IMR-90 (cell line): ENCODE results near the gene OSBPL3.

ENCODE experiments used
- BHLHE40 ChIP-seq: fragments of 150-350 bp; IDR thresholded peaks from 2 replicates; pipeline ENCODE4 v1.6.1; 2016; ENCODE audit warnings: mild to moderate bottlenecking, low read depth, low read length
- CEBPB ChIP-seq: IDR thresholded peaks from 2 replicates; pipeline ENCODE4 v1.6.1; 2012; ENCODE audit warnings: low read depth, low read length, improper control_type of control experiment
- CHD1 ChIP-seq: IDR thresholded peaks from 2 replicates; pipeline ENCODE4 v1.6.1; 2012; ENCODE audit warnings: low read depth, low read length, improper control_type of control experiment
- FOS ChIP-seq: fragments of 150-350 bp; IDR thresholded peaks from 2 replicates; pipeline ENCODE4 v1.6.1; 2016; ENCODE audit warnings: low read depth, low read length
- MAFK ChIP-seq: IDR thresholded peaks from 2 replicates; pipeline ENCODE4 v1.6.1; 2012; ENCODE audit warnings: low read depth, low read length, improper control_type of control experiment
- MXI1 ChIP-seq: IDR thresholded peaks from 2 replicates; pipeline ENCODE4 v1.6.1; 2012; ENCODE audit warnings: low read depth, mild to moderate bottlenecking, low read length, moderate library complexity, borderline replicate concordance
- POLR2A ChIP-seq: IDR thresholded peaks from 2 replicates; pipeline ENCODE4 v1.6.1; 2012; ENCODE audit warnings: mild to moderate bottlenecking, low read depth, low read length
- RAD21 ChIP-seq: IDR thresholded peaks from 2 replicates; pipeline ENCODE4 v1.6.1; 2012; ENCODE audit warnings: low read length, improper control_type of control experiment
- RCOR1 ChIP-seq: IDR thresholded peaks from 2 replicates; pipeline ENCODE4 v1.6.1; 2012; ENCODE audit warnings: mild to moderate bottlenecking, low read length, improper control_type of control experiment; ENCODE audit not compliant: insufficient replicate concordance
- RFX5 ChIP-seq: IDR thresholded peaks from 2 replicates; pipeline ENCODE4 v1.8.0; 2012; ENCODE audit warnings: low read depth, mild to moderate bottlenecking, low read length, moderate library complexity
- USF2 ChIP-seq: fragments of 150-350 bp; IDR thresholded peaks from 2 replicates; pipeline ENCODE4 v1.6.1; 2017; ENCODE audit warnings: mild to moderate bottlenecking, antibody characterized with exemption, low read length, low read depth
- TF ChIP-seq, protein P1 (sequence below): conservative IDR thresholded peaks from 2 replicates; pipeline ENCODE4 v1.5.1; 2012; ENCODE audit warnings: mild to moderate bottlenecking, low read depth, low read length, improper control_type of control experiment
- TF ChIP-seq, protein P2 (sequence below): fragments of 150-350 bp; IDR thresholded peaks from 2 replicates; pipeline ENCODE4 v1.6.1; 2016; ENCODE audit warnings: low read depth, mild to moderate bottlenecking, low read length, moderate library complexity, borderline replicate concordance

- TF ChIP-seq FOS: no peak
- no peak for TF ChIP-seq MXI1
- TF ChIP-seq, protein P1, sequence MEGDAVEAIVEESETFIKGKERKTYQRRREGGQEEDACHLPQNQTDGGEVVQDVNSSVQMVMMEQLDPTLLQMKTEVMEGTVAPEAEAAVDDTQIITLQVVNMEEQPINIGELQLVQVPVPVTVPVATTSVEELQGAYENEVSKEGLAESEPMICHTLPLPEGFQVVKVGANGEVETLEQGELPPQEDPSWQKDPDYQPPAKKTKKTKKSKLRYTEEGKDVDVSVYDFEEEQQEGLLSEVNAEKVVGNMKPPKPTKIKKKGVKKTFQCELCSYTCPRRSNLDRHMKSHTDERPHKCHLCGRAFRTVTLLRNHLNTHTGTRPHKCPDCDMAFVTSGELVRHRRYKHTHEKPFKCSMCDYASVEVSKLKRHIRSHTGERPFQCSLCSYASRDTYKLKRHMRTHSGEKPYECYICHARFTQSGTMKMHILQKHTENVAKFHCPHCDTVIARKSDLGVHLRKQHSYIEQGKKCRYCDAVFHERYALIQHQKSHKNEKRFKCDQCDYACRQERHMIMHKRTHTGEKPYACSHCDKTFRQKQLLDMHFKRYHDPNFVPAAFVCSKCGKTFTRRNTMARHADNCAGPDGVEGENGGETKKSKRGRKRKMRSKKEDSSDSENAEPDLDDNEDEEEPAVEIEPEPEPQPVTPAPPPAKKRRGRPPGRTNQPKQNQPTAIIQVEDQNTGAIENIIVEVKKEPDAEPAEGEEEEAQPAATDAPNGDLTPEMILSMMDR: no peak
- TF ChIP-seq POLR2A: no peak
- TF ChIP-seq, protein P2, sequence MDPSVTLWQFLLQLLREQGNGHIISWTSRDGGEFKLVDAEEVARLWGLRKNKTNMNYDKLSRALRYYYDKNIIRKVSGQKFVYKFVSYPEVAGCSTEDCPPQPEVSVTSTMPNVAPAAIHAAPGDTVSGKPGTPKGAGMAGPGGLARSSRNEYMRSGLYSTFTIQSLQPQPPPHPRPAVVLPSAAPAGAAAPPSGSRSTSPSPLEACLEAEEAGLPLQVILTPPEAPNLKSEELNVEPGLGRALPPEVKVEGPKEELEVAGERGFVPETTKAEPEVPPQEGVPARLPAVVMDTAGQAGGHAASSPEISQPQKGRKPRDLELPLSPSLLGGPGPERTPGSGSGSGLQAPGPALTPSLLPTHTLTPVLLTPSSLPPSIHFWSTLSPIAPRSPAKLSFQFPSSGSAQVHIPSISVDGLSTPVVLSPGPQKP: no peak
- TF ChIP-seq RCOR1: no peak
- TF ChIP-seq CEBPB: no peak
- no peak for TF ChIP-seq MAFK
- TF ChIP-seq CHD1: no peak
- TF ChIP-seq RAD21: no peak
- no peak for TF ChIP-seq USF2
- no peak for TF ChIP-seq BHLHE40
- no peak for TF ChIP-seq RFX5
Observed at GRCh38 chr7:24836084-24836483, 143.9 kb downstream of the OSBPL3 start.
